MCF 10A (cell line): ENCODE results near the gene ZPBP2. TPM values are rescaled to one million over a fixed set of nuclear protein-coding genes. Genes with fewer than 3 reads are reported as not detected.

Source experiments
- Bru-seq: library from RNA; stranded (reverse); fragments of 400-500 nt; gene quantifications from one replicate; lab custom pipeline; 2021; lab: Mats Ljungman, UMichigan
- BruChase-seq, 2 experiments: library from RNA; stranded (reverse); fragments of 400-500 nt; gene quantifications; one replicate each; lab custom pipeline; 2021; lab: Mats Ljungman, UMichigan
- BruUV-seq: library from RNA; stranded (reverse); fragments of 400-500 nt; replicated peaks from 2 replicates; lab custom pipeline; 2021; lab: Mats Ljungman, UMichigan
- CTCF ChIA-PET: fragments of 300-600 bp; sonication (Branson Sonifier 250); formaldehyde crosslinking; extraction: SDS; loops from one replicate; lab custom pipeline; 2021; ENCODE audit warnings: antibody characterized with exemption, inconsistent platforms; lab: Yijun Ruan, JAX
- POLR2A ChIA-PET: fragments of 300-600, 350-650 bp; sonication (Branson Sonifier 250); formaldehyde crosslinking; extraction: SDS; loops from one replicate; lab custom pipeline; 2020; ENCODE audit warnings: antibody characterized with exemption, inconsistent platforms; lab: Yijun Ruan, JAX
- DNase-seq: peaks from one replicate; pipeline ENCODE4 v3.0.0-alpha.2; 2018; ENCODE audit not compliant: unreplicated experiment
- H3K27ac Mint-ChIP-seq: one replicate; pipeline ENCODE4 v1.8.0; 2022; ENCODE audit warnings: mild to moderate bottlenecking, low read depth, mixed read lengths; ENCODE audit not compliant: unreplicated experiment
- H3K27me3 Mint-ChIP-seq: one replicate; pipeline ENCODE4 v1.8.0; 2022; ENCODE audit warnings: mixed read lengths; ENCODE audit not compliant: insufficient read depth, unreplicated experiment
- H3K36me3 Mint-ChIP-seq: one replicate; pipeline ENCODE4 v1.8.0; 2022; ENCODE audit warnings: mild to moderate bottlenecking, moderate library complexity, mixed read lengths; ENCODE audit not compliant: insufficient read depth, unreplicated experiment
- H3K4me1 Mint-ChIP-seq: one replicate; pipeline ENCODE4 v1.8.0; 2022; ENCODE audit warnings: mixed read lengths; ENCODE audit not compliant: insufficient read depth, unreplicated experiment
- H3K4me3 Mint-ChIP-seq: one replicate; pipeline ENCODE4 v1.8.0; 2022; ENCODE audit warnings: mild to moderate bottlenecking, moderate library complexity, mixed read lengths; ENCODE audit not compliant: unreplicated experiment
- H3K9me3 Mint-ChIP-seq: one replicate; pipeline ENCODE4 v1.8.0; 2022; ENCODE audit warnings: mixed read lengths; ENCODE audit not compliant: unreplicated experiment
- CTCF ChIP-seq: fragments of 200-600 bp; IDR thresholded peaks from one replicate; pipeline ENCODE4 v1.8.0; 2022; ENCODE audit warnings: antibody characterized with exemption, mild to moderate bottlenecking; ENCODE audit not compliant: unreplicated experiment
- intact Hi-C: fragments of 100-400 bp; cut with micrococcal nuclease; formaldehyde crosslinking; loops from 2 replicates; pipeline ENCODE4 v1.14.1; 2022
- long read RNA-seq: library from polyadenylated mRNA; stranded (forward); transcript quantifications from one replicate; pipeline ENCODE4 v2.0.0, GENCODE V29; 2022
- total RNA-seq: library from RNA; stranded (reverse); gene quantifications from 2 replicates; pipeline ENCODE4 v1.2.3, GENCODE V29; 2022

Gene ZPBP2
- total RNA-seq (not detected in 2 replicates), Bru-seq, nascent RNA (not detected), BruChase-seq, experiment 1, labeled RNA remaining after a 6-hour chase (not detected), BruChase-seq, experiment 2, labeled RNA remaining after a 2-hour chase (not detected)
- long read RNA-seq, partial matches to known transcripts, result 1 of 1 reads
- long read RNA-seq, other reads (novel, unspliced or antisense), result 0 of 1 reads

GRCh38 chr17:39867880-39868553 is at the start of gene ZPBP2:
Gene ZPBP2, plus strand, starts transcription at chr17:39868202. Its CDS starts 153 bp downstream, at chr17:39868355.
- intact Hi-C loops, result no loop called here
- no peak for TF ChIP-seq CTCF
- Mint-ChIP-seq H3K4me1 (no peaks in the 10 kb centered on the region), H3K9me3 (no peaks in the 10 kb centered on the region), H3K27ac (no peak within 1 kb of the TSS), H3K27me3 (peaks cover 63% of the 10 kb centered on the region), H3K4me3 (no peak within 1 kb of the TSS), H3K36me3 (no peaks in the 10 kb centered on the region)
- ChIA-PET CTCF (no interaction called here), POLR2A (no interaction called here)
- no TSS peak for BruUV-seq
- DNase-seq, result no peak

DNA sequence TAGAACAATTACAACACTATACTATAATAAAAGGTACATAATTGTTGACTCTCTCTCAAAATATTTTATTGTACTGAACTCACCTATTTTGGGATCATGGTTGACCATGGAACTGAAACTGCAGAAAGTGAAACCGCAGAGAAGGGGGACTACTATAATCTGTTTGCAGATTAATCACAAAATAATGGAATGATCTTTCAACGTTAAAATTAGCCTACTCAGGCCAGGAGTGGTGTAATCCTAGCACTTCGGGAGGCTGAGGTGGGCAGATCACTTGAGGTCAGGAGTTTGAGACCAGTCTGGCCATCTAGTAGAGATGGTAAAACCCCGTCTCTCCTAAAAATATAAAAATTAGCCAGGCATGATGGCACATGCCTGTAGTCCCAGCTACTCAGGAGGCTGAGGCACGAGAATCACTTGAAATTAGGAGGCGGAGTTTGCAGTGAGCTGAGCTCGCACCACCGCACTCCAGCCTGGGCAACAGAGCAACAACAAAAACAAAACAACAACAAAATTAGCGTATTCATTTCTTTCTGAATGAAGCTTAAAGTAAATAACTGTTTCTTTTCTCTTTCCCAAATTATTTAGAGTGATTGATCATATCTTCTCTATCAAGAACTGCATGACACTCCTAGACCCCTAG is 49.5 kb upstream of the ZPBP2 start:
- no peaks in the 10 kb centered on the region for H3K4me1 Mint-ChIP-seq
- TF ChIP-seq CTCF, result no peak
- H3K9me3 Mint-ChIP-seq, result peaks cover 9% of the 10 kb centered on the region
- no peak overlapping the region for H3K27ac Mint-ChIP-seq
- BruUV-seq, result no TSS peak
- POLR2A ChIA-PET, result no interaction called here
- peaks cover 61% of the 10 kb centered on the region for H3K27me3 Mint-ChIP-seq
- H3K36me3 Mint-ChIP-seq, result no peaks in the 10 kb centered on the region
- intact Hi-C loops, result no loop called here
- H3K4me3 Mint-ChIP-seq, result no peak overlapping the region
- no peak for DNase-seq
- CTCF ChIA-PET, result no interaction called here

GRCh38 chr17:39820541-39820940 is 47.5 kb upstream of the ZPBP2 start:
- CTCF ChIA-PET, result interaction anchor here (0.5 to 0.6 kb wide), 2 partner anchors 24 to 272 kb away, joined by 3 to 5 read pairs; no protein-coding TSS in a partner anchor

More at GRCh38 chr17:39820541-39820940, 47.5 kb upstream of the ZPBP2 start:
- DNase-seq, result no peak
- Mint-ChIP-seq H3K4me3 (no peak overlapping the region), H3K9me3 (peaks cover 9% of the 10 kb centered on the region), H3K4me1 (no peaks in the 10 kb centered on the region), H3K27me3 (peaks cover 51% of the 10 kb centered on the region), H3K27ac (no peak overlapping the region), H3K36me3 (no peaks in the 10 kb centered on the region)
- POLR2A ChIA-PET, result no interaction called here
- no peak for TF ChIP-seq CTCF
- BruUV-seq, result no TSS peak
- intact Hi-C loops, result no loop called here
